Activated CD8-positive, alpha-beta T cell treated with anti-CD3 and anti-CD28 coated beads for 36 hours (primary cell): ENCODE results near the gene RFX2. TPM values are rescaled to one million over a fixed set of nuclear protein-coding genes. Genes with fewer than 3 reads are reported as not detected.

ENCODE experiments used
- ATAC-seq: fragments of 200-7000 bp; cut with Tn5 transposase; one replicate; pipeline ENCODE4 v1.10.0; 2021; ENCODE audit warnings: mild to moderate bottlenecking, moderate library complexity
- CTCF ChIA-PET: fragments of 350-600 bp; sonication (Branson Sonifier 250); formaldehyde crosslinking; loops from one replicate; lab custom pipeline; 2021; ENCODE audit warnings: antibody characterized with exemption; lab: Charles Lee
- POLR2A ChIA-PET: fragments of 350-600 bp; sonication (Branson Sonifier 250); formaldehyde crosslinking; loops from one replicate; lab custom pipeline; 2021; ENCODE audit warnings: antibody characterized with exemption; lab: Charles Lee
- DNase-seq: peaks from one replicate; pipeline ENCODE4 v3.0.0-alpha.2; 2020
- H3K27ac Mint-ChIP-seq: one replicate; pipeline ENCODE4 v1.8.0; 2021; ENCODE audit warnings: mild to moderate bottlenecking, mixed read lengths
- H3K27me3 Mint-ChIP-seq: one replicate; pipeline ENCODE4 v1.8.0; 2021; ENCODE audit warnings: mixed read lengths
- H3K36me3 Mint-ChIP-seq: one replicate; pipeline ENCODE4 v1.8.0; 2021; ENCODE audit warnings: low read depth, mixed read lengths
- H3K4me1 Mint-ChIP-seq: one replicate; pipeline ENCODE4 v1.8.0; 2021; ENCODE audit warnings: low read depth, mixed read lengths
- H3K4me3 Mint-ChIP-seq: one replicate; pipeline ENCODE4 v1.8.0; 2021; ENCODE audit warnings: mild to moderate bottlenecking, moderate library complexity, mixed read lengths
- H3K9me3 Mint-ChIP-seq: one replicate; pipeline ENCODE4 v1.8.0; 2021; ENCODE audit warnings: mixed read lengths
- intact Hi-C: fragments of 100-400 bp; cut with micrococcal nuclease; formaldehyde crosslinking; loops from one replicate; pipeline ENCODE4 v1.10.0; 2022
- total RNA-seq, 2 experiments: library from RNA; stranded (reverse); gene quantifications; one replicate each; pipeline ENCODE4 v1.2.3, GENCODE V29; 2021
- TF ChIP-seq, protein P1 (sequence below): fragments of 200-600 bp; IDR thresholded peaks from one replicate; pipeline ENCODE4 v1.8.0; 2022; ENCODE audit warnings: antibody characterized with exemption, mild to moderate bottlenecking

The RFX2 gene
- total RNA-seq, 2 experiments from 2014 or later = 8.9 to 10.5 TPM

DNA sequence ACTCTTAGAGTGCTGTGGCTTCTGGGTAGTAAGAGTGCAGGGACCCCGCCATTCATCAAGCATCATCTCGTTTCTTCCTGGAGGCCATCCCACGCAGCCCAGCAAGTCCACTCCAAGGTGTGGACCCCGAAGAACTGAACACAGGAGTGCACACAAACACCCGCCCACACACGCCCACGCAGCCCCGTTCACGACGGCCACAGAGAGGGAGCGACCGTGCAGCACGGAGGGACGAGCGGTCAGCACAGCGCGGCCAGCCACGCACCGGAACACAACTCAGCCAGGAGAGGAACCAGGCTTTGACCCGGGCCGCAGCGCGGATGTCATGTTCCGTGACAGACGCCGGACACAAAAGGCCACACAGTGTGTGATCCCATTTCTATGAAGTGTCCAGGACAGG is 114.2 kb downstream of the RFX2 start:
- intact Hi-C loops = no loop called here
- no peak overlapping the region for H3K4me3 Mint-ChIP-seq
- ATAC-seq (no peak), DNase-seq (no peak)
- H3K27ac Mint-ChIP-seq = no peak overlapping the region
- TF ChIP-seq, protein P1, sequence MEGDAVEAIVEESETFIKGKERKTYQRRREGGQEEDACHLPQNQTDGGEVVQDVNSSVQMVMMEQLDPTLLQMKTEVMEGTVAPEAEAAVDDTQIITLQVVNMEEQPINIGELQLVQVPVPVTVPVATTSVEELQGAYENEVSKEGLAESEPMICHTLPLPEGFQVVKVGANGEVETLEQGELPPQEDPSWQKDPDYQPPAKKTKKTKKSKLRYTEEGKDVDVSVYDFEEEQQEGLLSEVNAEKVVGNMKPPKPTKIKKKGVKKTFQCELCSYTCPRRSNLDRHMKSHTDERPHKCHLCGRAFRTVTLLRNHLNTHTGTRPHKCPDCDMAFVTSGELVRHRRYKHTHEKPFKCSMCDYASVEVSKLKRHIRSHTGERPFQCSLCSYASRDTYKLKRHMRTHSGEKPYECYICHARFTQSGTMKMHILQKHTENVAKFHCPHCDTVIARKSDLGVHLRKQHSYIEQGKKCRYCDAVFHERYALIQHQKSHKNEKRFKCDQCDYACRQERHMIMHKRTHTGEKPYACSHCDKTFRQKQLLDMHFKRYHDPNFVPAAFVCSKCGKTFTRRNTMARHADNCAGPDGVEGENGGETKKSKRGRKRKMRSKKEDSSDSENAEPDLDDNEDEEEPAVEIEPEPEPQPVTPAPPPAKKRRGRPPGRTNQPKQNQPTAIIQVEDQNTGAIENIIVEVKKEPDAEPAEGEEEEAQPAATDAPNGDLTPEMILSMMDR = no peak
- H3K27me3 Mint-ChIP-seq = no peaks in the 10 kb centered on the region
- H3K9me3 Mint-ChIP-seq = peaks cover 4% of the 10 kb centered on the region
- ChIA-PET CTCF (interaction anchor here (1.2 kb wide), 1 partner anchor 9 kb away, joined by 3 read pairs; no protein-coding TSS in a partner anchor), POLR2A (no interaction called here)
- no peaks in the 10 kb centered on the region for H3K4me1 Mint-ChIP-seq
- peaks cover 12% of the 10 kb centered on the region for H3K36me3 Mint-ChIP-seq

DNA sequence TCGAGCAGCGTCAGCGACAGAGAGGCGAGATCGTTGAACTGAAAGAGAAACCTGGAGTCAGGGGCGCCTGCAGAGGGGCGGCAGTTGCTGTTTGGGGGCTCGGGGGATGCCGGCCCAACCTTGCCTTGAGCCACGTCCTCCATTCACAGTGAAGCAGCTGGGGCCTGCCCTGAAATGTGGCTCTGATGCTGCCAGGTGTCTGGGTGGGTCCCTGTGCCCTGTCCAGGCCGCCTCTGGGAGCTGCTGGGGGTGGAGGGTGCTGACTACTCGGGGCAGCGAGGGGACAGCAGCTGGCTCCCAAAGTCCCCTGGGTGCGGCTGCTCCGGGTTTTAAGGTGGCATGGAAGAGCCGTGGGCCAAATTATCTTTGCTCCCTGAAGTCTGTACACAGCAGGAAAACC is 114.7 kb downstream of the RFX2 start:
- H3K4me1 Mint-ChIP-seq = no peaks in the 10 kb centered on the region
- ChIA-PET POLR2A (no interaction called here), CTCF (no interaction called here)
- TF ChIP-seq, protein P1 = no peak
- ATAC-seq = no peak
- intact Hi-C loops = no loop called here
- H3K36me3 Mint-ChIP-seq = peaks cover 10% of the 10 kb centered on the region
- H3K4me3 Mint-ChIP-seq = no peak overlapping the region
- H3K9me3 Mint-ChIP-seq = peaks cover 4% of the 10 kb centered on the region
- no peak for DNase-seq
- H3K27ac Mint-ChIP-seq = no peak overlapping the region
- H3K27me3 Mint-ChIP-seq = no peaks in the 10 kb centered on the region

DNA sequence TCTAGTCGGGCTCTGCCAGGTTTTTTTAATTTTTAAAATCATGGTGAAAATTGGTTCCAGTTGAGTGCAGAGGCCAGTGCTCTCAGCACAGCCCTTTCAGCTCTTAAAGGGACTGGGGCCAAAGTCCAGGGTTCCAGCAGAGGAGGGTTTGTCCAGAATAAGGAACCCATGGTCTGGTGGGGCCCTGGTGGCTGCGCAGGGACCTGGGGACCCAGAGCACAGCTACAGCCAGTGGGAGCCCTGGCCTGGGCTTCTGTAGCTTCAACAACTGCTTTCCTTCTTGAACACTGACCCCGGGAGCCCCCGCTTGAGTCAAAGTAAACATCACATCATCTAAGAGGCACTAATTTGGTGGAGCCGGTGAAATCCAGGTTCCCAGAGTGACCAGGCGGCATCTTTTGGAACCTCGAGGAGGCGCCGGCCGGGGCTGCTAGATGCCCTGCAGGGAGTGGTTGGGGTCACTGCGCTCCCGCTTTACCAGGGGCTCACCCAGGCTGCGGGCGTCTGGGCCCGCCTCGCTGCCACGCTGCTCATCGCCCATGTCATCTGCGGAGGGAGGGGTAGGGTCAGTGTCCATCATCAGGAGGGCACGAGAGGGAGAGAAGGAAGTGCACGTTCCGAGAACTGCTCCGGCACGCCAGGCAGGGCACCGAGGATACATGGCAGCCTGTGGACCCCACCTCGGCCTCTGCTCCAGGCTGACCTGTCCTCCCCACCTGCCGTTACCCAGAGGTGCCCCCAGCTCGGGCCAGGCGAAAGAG is 115.7 kb downstream of the RFX2 start:
- TF ChIP-seq, protein P1 = no peak
- POLR2A ChIA-PET = no interaction called here
- peaks cover 3% of the 10 kb centered on the region for H3K36me3 Mint-ChIP-seq
- intact Hi-C loops = no loop called here
- H3K27me3 Mint-ChIP-seq = no peaks in the 10 kb centered on the region
- CTCF ChIA-PET = no interaction called here
- ATAC-seq = no peak
- no peaks in the 10 kb centered on the region for H3K9me3 Mint-ChIP-seq
- H3K4me1 Mint-ChIP-seq = peaks cover 2% of the 10 kb centered on the region
- no peak overlapping the region for H3K27ac Mint-ChIP-seq
- no peak for DNase-seq
- no peak overlapping the region for H3K4me3 Mint-ChIP-seq

DNA sequence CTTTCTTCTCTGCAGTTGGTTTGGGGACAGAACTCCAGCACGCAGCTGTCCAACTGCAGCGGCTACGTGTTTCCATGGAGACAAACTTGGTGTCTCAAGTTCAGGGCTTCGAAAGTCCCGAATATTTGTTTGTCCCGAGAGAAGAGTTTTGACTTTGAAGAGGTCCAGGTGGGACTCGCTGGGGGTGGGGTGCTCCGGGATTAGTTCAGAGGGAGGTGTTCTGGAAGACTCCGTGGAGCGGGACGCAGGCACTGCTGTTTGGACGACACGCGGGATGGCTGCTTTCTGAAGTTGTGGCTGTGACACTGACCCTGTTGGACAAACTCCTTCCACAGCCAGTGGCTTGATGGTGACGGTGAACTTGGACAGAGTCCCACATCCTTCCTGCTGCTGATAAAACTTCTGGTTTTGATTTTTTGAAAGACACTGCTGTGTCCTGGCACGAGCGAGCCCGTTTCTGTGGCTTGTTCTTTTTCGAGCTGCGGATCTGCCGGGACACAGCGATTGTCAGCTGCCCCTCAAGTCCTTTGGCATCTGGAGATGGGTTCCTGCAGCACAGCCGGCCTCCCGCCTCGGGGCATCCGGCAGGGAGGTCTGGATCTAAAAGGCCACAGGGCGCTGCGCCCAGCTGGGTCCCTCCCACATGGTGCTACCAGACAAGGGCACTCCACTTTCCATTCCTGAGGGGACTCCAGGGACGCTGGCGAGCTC is 116.5 kb downstream of the RFX2 start:
- TF ChIP-seq, protein P1 = no peak
- no peak overlapping the region for H3K4me3 Mint-ChIP-seq
- H3K36me3 Mint-ChIP-seq = peaks cover 1% of the 10 kb centered on the region
- DNase-seq (no peak), ATAC-seq (no peak)
- no peak overlapping the region for H3K27ac Mint-ChIP-seq
- peaks cover 2% of the 10 kb centered on the region for H3K4me1 Mint-ChIP-seq
- ChIA-PET POLR2A (no interaction called here), CTCF (interaction anchor here (1.1 to 1.2 kb wide), 3 partner anchors 14 to 29 kb away, joined by 3 to 4 read pairs (median 4); no protein-coding TSS in a partner anchor)
- H3K27me3 Mint-ChIP-seq = no peaks in the 10 kb centered on the region
- H3K9me3 Mint-ChIP-seq = no peaks in the 10 kb centered on the region
- intact Hi-C loops = no loop called here

DNA sequence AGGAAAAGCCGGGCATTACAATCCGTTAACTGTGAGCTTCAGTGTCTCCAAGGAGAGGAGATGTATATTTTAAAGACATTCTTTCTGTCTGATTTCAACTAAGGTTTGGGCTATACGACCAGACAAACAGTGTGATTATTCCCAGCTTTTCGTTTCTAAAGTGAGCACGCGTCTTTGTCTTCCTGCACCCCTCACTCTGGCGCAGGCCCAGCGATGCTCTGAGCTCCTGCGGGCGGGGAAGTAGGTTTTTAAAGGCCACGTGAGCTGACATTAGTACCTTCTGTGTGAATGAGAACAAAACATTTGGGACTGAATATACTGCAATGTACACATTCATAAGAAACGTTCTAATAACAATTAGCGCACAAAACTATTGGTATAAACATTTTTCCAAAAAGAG is 117.1 kb downstream of the RFX2 start:
- Mint-ChIP-seq H3K27ac (no peak overlapping the region), H3K9me3 (no peaks in the 10 kb centered on the region), H3K36me3 (peaks cover 1% of the 10 kb centered on the region), H3K27me3 (peaks cover 3% of the 10 kb centered on the region), H3K4me3 (no peak overlapping the region), H3K4me1 (peaks cover 5% of the 10 kb centered on the region)
- intact Hi-C loops = no loop called here
- ChIA-PET POLR2A (no interaction called here), CTCF (interaction anchor here (1.1 to 1.2 kb wide), 3 partner anchors 13 to 30 kb away, joined by 3 to 4 read pairs (median 4); no protein-coding TSS in a partner anchor)
- TF ChIP-seq, protein P1 = no peak
- DNase-seq (no peak), ATAC-seq (no peak)
